CMK (cell line): ENCODE data around the gene ACR.

Experiments used
- DNase-seq: peaks from one replicate; pipeline ENCODE4 v3.0.0-alpha.2; 2010; ENCODE audit warnings: low read depth

The ACR gene

DNA sequence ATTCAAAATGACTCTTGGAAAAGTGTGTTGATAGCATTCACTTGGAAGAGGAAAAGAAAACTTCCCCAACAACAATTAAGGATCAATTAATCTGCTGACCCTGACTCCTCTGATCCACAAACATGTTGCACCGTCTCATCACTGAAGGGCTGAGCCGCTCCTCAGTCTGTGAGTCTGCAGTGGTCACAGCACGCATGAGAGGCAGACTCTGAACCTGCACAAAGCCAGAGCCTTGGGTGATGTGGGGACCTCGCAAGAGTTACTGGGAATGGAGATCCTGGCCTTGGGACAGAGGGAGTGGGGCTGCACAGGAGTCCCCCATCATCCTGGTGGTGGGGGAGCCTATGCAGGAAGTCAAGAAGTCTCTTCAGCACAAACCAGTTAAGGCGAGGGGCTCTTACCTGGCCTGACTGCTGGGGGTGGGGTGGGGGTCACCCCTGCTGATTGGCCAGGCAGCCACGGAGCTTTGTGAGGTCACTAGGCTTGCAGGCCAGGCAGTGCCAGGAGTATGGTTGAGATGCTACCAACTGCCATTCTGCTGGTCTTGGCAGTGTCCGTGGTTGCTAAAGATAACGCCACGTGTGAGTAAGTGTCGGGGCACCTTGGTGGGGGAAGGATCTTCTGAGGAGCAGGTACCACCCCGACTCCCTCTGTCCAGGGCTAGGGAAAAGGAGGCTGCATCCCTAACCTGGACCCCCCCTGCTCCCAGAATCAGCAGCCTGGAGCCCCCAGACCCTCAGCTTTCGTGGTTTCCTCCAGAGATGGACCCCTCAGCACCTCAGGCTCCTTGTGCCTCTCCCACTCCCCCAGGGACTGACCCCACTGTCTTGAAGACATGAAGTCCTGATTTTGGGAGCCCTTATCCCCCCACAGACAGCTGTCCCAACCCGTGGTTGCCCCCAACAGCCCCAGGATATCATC, at the start of gene ACR:
Gene ACR, plus strand, starts transcription at position 477 of the 921 bp plus-strand sequence. Its CDS starts 32 bp downstream, at position 509.
- DNase-seq, result no peak

DNA sequence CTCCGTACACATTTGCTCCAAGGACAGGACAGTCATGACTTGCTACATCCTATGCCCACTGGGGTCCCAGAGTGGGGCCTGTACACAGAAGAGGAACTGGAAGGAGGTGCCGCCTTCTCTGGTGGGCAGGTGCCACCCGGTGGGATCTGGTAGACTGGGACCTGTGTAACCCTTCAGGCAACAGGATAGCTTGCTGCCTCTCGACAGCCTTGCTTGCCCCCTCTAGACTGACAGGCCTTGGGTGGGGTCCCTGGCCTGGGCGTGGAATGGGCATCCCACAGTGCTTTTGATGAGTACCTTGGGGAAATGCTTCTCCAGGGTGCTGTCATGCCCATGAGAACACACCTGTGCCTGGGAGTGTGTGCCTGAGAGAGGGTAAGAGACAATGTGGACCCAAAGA, 49.6 kb upstream of the ACR start:
- no peak for DNase-seq

DNA sequence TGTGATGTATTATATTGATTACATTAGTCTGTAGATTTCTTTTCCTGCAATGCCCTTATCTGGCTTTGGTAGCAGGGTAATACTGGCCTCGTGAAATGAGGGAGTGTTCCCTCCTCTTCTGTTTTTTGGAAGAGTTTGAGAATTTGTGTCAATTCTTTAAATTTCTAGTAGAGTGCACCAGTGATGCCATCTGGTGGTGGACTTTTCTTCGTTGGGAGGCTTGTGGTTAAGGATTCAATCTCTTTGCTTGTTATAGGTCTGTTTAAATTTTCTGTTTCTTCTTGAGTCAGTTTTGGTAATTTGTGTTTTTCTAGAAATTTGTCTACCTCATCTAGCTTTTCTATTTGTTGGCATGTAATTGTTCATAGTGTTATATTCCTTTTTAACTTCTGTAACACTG, 46.5 kb upstream of the ACR start:
- no peak for DNase-seq

DNA sequence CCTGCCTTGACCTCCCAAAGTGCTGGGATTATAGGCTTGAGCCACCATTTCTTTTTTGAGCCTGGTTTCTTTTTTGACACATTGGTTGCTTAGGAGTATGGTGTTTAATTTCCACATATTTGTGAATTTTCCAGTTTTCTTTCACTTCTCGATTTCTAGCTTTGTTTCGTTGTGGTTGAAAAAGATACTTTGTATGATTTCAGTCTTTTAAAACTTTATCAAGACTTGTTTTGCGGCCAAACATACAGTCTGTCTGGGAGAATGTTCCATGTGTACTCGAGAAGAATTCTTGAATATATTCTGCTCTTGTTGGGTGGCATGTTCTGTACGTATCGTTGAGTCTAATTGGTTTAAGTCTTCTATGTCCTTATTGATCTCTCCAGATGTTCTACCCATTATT, 44.5 kb upstream of the ACR start:
- DNase-seq, result no peak

DNA sequence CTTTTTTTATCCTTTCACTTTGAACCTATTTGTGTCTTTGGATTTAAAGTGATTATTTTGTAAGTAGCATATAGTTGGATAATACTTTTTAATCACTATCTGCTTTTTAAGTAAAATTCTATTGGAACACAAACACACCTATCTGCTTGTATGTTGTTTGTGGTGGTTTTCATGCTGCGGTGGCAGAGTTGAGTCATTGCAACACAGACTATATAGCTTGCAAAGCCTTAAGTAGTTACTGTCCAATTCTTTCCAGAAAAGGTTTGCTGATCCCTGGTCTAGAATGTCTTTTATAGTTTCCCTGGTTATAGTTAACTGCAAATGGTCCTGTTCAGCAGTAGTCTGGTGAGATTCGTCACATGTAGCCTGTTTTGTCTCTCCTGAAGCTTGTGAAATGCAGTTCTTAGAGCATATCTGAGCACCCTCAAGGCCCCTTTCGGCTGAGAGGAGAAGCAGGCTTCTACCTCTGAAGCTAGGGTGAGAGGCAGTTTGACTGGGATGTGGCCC, 43.9 kb upstream of the ACR start:
- no peak for DNase-seq

DNA sequence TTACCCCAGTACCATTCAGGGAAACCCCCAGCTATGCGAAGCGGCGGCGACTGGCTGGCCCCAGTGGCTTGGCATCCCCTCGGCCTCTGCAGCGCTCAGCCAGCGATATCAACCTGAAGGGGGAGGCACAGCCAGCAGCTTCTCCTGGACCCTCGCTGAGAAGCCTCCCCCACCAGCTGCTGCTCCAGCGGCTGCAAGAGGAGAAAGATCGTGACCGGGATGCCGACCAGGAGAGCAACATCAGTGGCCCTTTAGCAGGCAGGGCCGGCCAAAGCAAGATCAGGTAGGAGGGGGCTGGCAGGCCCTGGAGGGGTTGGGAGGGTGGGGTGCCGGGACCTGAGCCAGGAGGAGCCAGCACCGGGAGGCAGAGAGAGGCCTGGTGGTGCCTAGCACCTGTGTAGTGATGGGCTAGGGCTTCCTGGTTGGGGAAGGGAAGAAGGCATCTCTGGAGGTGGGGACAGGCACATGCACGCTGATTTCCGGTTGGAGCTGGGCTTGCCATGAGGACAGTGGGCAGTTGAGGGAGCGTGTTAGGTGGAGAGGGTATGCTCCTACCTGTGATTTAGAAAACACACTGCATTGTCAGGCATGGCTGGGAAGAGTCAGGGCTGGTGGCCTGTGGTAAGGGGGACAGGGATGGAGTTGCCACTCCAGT, 43.1 kb upstream of the ACR start:
- no peak for DNase-seq

DNA sequence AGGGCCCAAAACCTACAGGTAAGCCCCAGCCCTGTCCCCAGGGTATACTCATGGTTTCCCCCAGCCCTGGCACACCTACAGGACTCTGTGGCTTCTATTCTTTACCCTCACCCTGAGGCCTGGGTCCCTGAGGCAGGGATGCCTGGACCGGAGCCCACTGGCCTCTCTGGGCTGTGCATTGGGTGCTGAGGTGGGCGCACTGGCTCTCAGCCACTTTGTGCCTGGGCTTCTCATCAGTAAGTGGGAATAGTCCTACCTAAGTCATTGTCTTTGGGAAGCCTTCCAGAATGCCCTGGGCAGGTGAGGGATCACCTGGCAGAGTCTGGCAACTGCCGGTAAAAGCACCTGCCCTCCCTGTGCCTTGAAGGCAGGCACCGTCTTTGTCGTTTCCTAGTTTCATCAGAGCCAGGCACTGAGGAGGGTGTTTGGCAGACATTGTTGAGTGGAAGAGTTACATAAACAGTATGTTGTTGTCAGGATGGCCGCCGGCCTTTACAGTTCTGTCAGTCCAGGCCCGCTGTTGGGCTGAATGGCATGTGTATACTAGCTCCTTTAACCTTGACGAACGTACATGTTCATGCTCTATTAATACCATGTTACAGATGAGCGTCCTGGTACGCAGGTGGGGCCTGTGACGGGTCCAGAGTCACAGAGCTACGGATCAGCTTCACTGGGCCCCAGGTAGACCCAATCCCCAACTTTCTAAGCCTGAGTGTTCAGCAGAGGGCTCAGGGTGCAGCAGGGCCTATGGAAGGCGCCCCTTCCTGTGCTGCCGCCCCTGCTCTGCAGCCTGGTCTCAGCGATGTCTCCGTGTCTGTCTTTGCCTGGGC, 42.4 kb upstream of the ACR start:
- DNase-seq, result no peak

DNA sequence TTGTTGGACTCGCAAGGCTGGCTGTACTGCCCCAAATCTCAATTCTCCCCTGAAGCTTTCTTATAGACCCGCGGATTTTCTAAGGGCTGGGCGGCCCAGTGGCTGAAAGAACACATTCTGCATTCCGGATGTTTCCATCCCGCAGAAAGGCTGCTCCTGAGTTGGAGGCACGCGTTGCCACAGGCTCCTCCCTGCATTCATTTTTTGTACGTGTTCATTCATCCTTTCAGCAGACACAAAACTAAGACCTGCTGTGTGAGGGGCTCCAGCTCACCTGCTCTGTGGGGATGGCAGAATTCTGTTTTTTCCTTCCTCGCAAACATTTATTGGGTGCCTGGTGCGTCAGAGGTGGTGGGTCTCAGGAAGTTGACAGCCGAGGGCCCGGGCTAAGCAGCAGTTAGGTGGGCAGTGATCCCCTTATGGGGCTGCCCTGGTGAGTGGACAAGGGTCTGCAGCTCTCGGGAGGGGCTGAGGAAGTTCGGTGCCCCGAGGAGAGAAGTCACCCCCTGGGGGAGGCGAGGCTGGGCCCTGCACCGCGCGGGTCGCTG, 41.7 kb upstream of the ACR start:
- DNase-seq, result no peak

DNA sequence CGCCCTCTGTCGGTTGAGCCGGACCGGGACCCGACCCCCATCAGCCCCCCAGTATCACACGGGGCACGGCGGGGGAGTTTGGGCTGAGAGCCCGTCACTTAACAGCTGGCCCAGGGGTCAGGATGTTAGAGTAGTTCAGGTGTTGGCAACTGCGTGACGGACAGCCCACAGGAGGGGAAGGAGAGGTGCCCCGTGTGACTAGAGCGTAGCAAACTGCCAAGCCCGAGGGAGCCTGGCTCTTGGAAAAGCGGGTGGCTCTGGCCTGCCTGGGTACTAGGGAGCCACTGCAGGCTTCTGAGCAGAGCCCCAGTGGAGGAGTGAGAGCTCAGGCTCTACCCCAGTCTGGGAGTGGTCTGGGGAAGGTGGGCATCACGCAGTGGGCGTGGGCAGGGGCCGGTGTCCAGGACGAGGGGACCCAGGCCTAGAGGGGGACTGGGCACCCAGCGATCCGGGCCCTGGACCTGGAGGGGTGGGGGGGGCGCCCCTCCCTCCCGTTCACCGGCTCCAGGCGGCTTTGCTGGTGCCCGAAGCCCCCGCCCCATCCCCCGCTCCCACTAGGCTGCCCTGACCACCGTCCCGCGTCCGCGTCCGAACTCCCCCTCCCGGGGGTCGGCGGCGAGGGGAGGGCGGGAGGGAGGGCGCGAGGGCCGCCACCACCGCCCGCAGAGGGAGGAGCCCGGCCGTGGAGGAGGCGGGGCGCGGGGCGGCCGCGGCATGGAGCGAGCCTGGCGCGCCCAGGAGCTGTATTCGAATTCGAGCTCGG, 41.0 kb upstream of the ACR start:
- no peak for DNase-seq

DNA sequence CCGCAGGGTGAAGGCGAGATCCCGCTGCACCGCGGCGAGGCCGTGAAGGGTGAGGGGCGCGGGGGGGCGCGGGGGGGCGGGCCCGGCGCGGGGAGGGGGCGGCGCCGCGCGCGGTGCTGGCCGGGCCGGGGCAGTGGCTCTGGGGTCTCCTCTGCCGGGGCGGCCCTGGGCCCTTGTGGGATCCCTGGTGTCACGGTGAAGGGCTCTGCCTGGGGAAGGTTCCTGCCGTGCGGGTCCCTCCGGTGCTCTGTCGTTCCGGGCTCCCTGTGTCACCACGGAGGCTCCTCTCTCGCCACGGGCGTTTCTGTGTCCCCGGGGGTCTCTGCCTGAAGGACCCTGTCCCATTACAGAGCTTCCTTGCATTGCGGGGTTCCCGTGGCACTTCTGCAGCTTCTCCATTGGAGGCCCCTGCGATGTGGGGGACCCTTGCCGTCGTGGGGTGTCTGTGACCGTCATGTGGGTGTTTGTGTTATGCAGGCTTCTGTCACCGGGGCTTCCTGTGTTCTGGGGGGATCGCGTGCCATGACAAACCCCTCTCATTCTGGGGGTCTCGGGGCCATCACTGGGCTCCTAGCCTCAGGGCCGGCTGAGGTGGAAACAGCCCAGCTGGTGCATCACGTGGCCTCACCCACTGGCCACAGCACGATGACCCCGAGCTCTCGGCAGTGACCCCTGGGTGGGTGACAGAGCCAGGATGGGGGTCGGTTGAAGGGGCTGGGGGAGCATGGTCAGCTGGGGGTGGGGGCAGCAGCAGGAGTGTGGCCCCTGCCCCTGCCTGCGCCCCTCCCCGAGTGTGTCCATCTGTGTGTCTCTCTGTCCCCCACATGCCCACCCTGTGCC, 40.1 kb upstream of the ACR start:
- no peak for DNase-seq

DNA sequence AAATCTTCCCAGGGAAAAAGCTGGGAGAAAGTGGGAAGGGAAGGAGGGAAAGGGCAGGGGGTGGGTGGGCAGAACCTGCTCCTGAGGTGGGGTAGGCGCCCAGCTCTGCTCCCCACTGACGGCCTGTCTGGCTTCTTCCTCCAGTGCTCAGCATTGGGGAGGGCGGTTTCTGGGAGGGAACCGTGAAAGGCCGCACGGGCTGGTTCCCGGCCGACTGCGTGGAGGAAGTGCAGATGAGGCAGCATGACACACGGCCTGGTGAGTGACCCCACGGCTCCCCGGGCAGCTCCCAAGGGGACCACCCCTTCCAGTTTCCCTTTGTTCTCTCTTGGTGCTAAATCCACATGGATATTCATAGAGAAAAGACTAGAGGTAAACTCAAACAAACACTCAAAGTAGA, 39.5 kb upstream of the ACR start:
- no peak for DNase-seq

DNA sequence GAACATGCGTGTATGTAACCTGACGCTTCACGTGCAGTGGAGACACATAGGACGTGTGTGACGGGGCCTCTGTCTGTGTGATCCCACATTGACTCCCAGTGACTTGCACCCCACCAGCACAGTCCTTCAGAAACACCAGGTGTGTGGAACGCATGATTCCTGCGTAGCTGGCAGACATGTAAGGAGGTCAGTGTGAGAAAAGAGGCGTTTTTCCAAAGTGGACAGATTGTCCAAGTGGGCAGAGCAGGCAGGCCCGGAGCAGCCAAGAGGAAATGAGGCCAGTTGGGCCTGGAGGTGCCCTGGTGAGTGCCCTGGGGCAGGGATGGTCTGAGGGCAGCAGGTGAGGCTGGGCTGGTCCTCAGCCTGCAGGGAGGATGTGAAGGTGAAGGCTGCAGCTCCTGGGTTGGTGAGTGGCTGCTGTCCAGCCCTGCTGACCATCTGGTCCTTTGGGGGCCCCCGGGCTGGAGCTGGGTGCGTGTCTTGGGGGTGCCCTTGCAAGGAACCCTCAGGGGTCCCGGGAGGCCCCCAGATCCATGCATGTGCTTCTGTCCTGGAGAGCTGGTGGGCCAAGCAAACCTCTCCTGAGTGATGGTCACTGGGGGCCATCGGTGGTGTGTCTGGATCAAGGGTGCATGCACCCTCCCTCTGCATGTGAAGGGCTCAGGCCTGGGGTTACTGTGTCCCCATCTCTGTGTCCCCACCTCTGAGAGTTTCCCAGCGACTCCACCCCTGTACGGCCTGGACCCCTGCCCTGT, 38.8 kb upstream of the ACR start:
- no peak for DNase-seq

DNA sequence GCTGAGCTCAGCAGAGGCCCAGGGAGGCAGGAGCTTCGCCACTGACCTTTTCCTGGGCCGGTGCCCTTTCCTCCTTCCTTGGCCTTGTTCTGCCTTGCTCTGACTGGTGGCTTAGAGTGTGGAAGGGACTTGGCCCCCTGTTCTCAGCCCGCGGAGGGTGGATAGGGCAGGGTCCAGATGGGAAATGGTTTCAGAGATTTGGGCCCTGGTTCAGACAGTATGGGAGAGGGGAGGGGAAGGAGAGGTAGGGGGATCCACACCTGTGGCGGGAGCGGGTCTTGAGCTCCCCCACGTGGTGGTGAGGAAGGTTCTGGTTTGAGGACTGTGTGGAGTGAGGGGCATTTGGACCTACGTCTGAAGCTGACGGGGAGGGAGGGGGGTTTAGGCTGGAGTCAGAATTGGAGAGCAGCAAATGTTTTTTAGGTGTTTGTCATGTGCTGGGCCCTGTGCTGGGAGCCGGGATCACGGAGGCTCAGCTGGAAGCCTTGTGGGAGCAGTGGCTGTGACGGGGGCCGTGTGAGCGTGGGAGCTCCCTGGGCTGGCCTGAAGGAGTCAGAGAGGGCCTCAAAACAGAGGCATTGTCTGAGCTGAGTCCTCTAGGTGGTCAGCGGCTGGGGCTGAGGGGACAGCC, 38.1 kb upstream of the ACR start:
- no peak for DNase-seq

DNA sequence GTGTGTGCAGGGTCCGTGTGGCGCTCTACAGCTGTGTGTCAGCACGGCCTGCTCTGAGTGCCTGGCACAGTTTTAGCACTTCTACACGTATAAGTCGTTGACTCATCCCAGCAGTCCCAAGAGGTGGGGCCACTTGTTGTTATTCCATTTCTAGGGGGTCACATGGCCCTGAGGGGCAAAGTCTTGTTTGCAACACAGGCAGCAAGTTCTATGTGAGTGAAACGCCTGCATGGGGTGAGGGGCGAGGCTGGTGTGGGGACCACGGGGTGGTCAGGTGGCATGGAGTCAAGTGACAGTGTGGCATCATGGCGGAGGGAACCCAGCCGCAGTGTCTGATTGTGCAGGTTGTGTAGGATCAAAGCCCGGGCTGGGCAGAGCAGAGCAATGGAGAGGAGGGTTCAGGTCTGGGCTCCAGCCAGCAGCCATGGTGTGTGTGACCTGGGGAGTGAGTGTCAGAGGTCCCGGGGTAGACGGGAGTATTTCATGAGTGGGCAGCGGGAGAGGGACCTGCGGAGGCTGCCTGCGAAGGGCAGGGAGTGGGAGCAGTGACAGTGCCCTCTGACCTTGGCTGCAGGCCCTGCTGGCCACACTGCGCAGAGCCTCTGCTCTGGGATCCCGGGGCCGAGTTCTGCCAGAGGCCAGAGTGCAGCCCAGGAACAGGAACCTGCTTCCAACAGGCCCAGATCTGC, 37.5 kb upstream of the ACR start:
- no peak for DNase-seq

DNA sequence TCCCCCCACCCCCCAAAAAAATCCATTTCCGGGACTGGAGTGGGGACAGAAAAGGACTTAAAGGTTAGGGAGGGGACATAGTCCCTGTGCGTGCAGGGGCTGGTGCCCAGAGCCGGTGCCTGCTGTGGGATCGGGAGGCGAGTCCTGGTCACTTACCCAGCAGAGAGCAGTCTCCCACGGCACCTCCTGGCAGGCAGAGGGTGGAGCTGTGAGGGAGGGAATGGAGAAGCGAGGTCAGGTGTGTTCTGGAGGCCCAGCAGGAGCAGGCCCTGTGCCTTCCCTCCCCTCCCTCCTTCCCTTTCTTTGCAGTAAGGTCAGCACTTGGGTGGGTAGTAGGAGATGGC, 37.0 kb upstream of the ACR start:
- no peak for DNase-seq

DNA sequence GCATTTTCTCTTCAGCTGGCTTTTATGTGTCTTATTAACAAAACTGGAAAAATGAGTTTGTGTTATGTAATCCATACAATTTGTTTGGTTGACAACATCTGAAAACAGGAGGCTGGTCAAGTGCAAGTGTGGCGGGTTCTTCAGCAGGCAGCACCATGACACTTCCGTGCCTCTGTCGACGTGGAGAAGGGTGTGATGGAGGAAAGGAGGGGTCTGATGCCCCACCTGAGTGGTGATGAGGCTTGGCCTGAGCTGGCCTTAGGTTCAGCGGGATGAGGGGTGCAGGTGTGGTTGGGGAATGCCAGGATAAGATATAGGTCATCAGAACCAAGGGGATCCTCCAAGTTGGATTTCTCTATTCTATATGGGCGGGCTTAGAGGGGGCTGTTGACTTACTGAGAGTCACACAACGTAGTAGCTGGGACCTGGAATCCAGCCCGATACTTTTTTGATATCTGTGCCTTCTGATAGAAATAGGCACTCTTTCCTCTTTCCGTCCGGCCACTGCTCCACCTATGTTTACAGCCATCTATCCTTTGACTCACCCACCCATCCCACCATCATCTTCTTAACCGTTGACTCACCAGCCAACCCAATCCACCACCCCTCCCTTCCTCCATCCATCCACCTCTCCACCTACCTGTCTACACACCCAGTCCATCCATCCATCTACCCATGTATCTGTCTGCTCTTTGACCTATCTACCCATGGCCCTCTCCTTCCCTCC, 36.4 kb upstream of the ACR start:
- no peak for DNase-seq

DNA sequence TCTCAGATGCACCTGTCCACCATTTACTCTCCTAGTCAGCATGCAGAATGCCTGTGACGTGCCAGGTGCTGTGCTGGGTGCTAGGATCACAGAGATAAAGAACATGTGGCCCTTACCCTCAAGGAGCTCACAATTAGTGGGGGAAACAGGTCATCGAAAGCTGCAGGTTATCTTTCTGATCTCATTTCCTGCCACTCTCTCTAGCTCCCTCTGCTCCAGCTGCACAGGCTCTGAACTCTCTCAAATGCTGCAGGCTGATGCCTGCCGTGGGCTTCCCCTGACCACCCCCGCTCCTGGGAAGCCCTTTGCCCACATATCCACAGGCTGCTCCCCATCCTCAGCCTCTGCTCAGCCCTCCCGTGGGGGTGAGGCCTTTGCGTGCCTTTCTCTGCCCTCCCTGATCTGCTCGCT, 35.7 kb upstream of the ACR start:
- DNase-seq, result no peak
